Motor neuron (in vitro differentiated cells): Measurements from ENCODE around the gene ADPRHL1. TPM values are rescaled to one million over a fixed set of nuclear protein-coding genes. Genes with fewer than 3 reads are reported as not detected.

Experiments
- ATAC-seq, 8 experiments: fragments of 200-7000 bp; cut with Tn5 transposase; replicated peaks in 6 of 8; 2 replicates each; pipeline ENCODE4 v1.8.0; 2021; ENCODE audit warnings: mild to moderate bottlenecking in 8 of 8, moderate library complexity in 8 of 8
- H3K27ac ChIP-seq, 2 donors: fragments of 250-450 bp; sonication (Bioruptor Pico); 2 replicates each; pipeline ENCODE4 v1.9.0; 2021; ENCODE audit warnings: antibody characterized with exemption in 2 of 2, mild to moderate bottlenecking in 2 of 2, moderate library complexity in 1 of 2
- H3K4me1 ChIP-seq, 2 donors: fragments of 250-450 bp; sonication (Bioruptor Pico); replicated peaks in 1 of 2; 2 replicates each; pipeline ENCODE4 v1.6.1; 2021; ENCODE audit warnings: antibody characterized with exemption in 2 of 2, mild to moderate bottlenecking in 2 of 2, moderate library complexity in 1 of 2
- H3K4me3 ChIP-seq, 5 donors: fragments of 250-450 bp; sonication (Bioruptor Pico); 2 replicates each; pipeline ENCODE4 v1.9.0; 2021; ENCODE audit warnings: antibody characterized with exemption in 5 of 5, mild to moderate bottlenecking in 5 of 5, moderate library complexity in 4 of 5
- WGBS, 10 experiments: fragments of 450-650 bp; shearing (Covaris generic); methylation state at CpG; one replicate each; pipeline ENCODE4 v1.0.0; 2022; 5-methylcytosine and 5-hydroxymethylcytosine counted together
- in situ Hi-C, 9 experiments: fragments of 400-800 bp; cut with MboI; loops; one replicate each; pipeline ENCODE4 v1.15.0; 2021; ENCODE audit warnings: low sequenced_read_pairs in 9 of 9, low pct_unique_long_range_greater_than_20kb in 2 of 9; ENCODE audit not compliant: unreplicated experiment in 9 of 9
- total RNA-seq, 8 experiments: library from RNA; unstranded; fragments of 300-600 nt; gene quantifications; 2 replicates each; pipeline versions ENCODE4 v1.2.3 to v1.2.4, GENCODE V29; 2022

ADPRHL1 gene
- 10 to 100 TPM in 1 of 8 experiments, 1 to 10 TPM in 5, under 1 TPM in 2; 0.65 to 25.6 (median 2.1) TPM for total RNA-seq

- in situ Hi-C loops: no loop called here
- Histone ChIP-seq H3K27ac (no peak within 1 kb of the TSS), H3K4me1 (peaks cover 0 to 18% of the 10 kb centered on the region in 2 donors), H3K4me3 (no peak within 1 kb of the TSS)
- 20 to 88% (median 77%) methylated on average over 1 to 13 of the region's 45 CpGs; no CpG with 5 or more reads in 1 of the 10 experiments for WGBS, 10 experiments
- peak; percentile 6 to 85 (median 71) for ATAC-seq
These were observed at the start of gene ADPRHL1 for GRCh38 chr13:113452942-113453901. Gene ADPRHL1, minus strand, starts transcription at chr13:113453488. Its CDS starts 51 bp downstream, at chr13:113453437.

- 92 to 100% (median 98%) methylated on average over 1 to 10 of the region's 16 CpGs; no CpG with 5 or more reads in 6 of the 10 experiments for WGBS, 10 experiments
- no peaks in the 10 kb centered on the region for H3K4me1 ChIP-seq
- H3K27ac ChIP-seq: no peak overlapping the region
- no peak for ATAC-seq
- in situ Hi-C loops: no loop called here
- H3K4me3 ChIP-seq: no peak overlapping the region
These were observed 49.4 kb upstream of the ADPRHL1 start for GRCh38 chr13:113502686-113503085.

- no peak for ATAC-seq
- in situ Hi-C loops: no loop called here
- H3K4me1 ChIP-seq: peaks cover 0 to 5% of the 10 kb centered on the region in 2 donors
- H3K4me3 ChIP-seq: no peak overlapping the region
- H3K27ac ChIP-seq: no peak overlapping the region
- WGBS, 10 experiments: 33 to 100% (median 90%) methylated on average over 1 to 10 of the region's 11 CpGs; no CpG with 5 or more reads in 1 of the 10 experiments
These were observed 47.4 kb upstream of the ADPRHL1 start for GRCh38 chr13:113500530-113501265.

- ATAC-seq: no peak
- no peak overlapping the region for H3K27ac ChIP-seq
- in situ Hi-C loops: no loop called here
- no peak overlapping the region for H3K4me3 ChIP-seq
- 33 to 100% (median 93%) methylated on average over 1 to 4 of the region's 4 CpGs for WGBS, 10 experiments
- H3K4me1 ChIP-seq: peaks cover 0 to 8% of the 10 kb centered on the region in 2 donors
These were observed 46.6 kb upstream of the ADPRHL1 start for GRCh38 chr13:113499936-113500335.

GRCh38 chr13:113498905-113499304 lies 45.6 kb upstream of the ADPRHL1 start:
- ATAC-seq: peak in 3 of 8 experiments; percentile 92 to 93 (median 93)
- in situ Hi-C loops: no loop called here
- peaks cover 0 to 8% of the 10 kb centered on the region in 2 donors for H3K4me1 ChIP-seq
- no peak overlapping the region for H3K4me3 ChIP-seq
- 40 to 100% (median 88%) methylated on average over 1 to 5 of the region's 6 CpGs; no CpG with 5 or more reads in 1 of the 10 experiments for WGBS, 10 experiments
- no peak overlapping the region for H3K27ac ChIP-seq

- no peak for ATAC-seq
- Histone ChIP-seq H3K4me3 (no peak overlapping the region), H3K4me1 (peaks cover 10% of the 10 kb centered on the region in 2 donors), H3K27ac (no peak overlapping the region)
- 100% methylated on average over 1 of the region's 1 CpG; no CpG with 5 or more reads in 9 of the 10 experiments for WGBS, 10 experiments
- in situ Hi-C loops: no loop called here
These were observed 43.9 kb upstream of the ADPRHL1 start for GRCh38 chr13:113497217-113497616.

- Histone ChIP-seq H3K27ac (no peak overlapping the region), H3K4me3 (peak overlapping the region in 2 of 5 donors; percentile 4 to 12), H3K4me1 (peaks cover 13% of the 10 kb centered on the region in 2 donors)
- 24 to 84% (median 64%) methylated on average over 3 to 19 of the region's 26 CpGs; no CpG with 5 or more reads in 2 of the 10 experiments for WGBS, 10 experiments
- in situ Hi-C loops: no loop called here
- ATAC-seq: peak in 3 of 8 experiments; percentile 11 to 32 (median 15)
These were observed 42.4 kb upstream of the ADPRHL1 start for GRCh38 chr13:113495494-113496210.

- in situ Hi-C loops: no loop called here
- peak in 3 of 8 experiments; percentile 4 to 7 (median 7) for ATAC-seq
- H3K4me1 ChIP-seq: peaks cover 21% of the 10 kb centered on the region in 2 donors
- no peak overlapping the region for H3K4me3 ChIP-seq
- 0 to 63% (median 16%) methylated on average over 1 to 4 of the region's 5 CpGs for WGBS, 10 experiments
- no peak overlapping the region for H3K27ac ChIP-seq
These were observed 40.1 kb upstream of the ADPRHL1 start for GRCh38 chr13:113493315-113493951.

GRCh38 chr13:113491982-113492381 lies 38.7 kb upstream of the ADPRHL1 start:
- peak overlapping the region; percentile 72 to 91 (median 80) for H3K4me3 ChIP-seq
- in situ Hi-C loops: no loop called here
- ATAC-seq: no peak
- 33 to 100% (median 49%) methylated on average over 1 to 8 of the region's 9 CpGs for WGBS, 10 experiments
- peak overlapping the region in 1 of 2 donors; percentile 69 for H3K27ac ChIP-seq
- H3K4me1 ChIP-seq: peaks cover 22 to 26% of the 10 kb centered on the region in 2 donors

- in situ Hi-C loops: no loop called here
- Histone ChIP-seq H3K27ac (peak overlapping the region; percentile 69 to 83), H3K4me3 (peak overlapping the region; percentile 72 to 91 (median 80)), H3K4me1 (peaks cover 22 to 26% of the 10 kb centered on the region in 2 donors)
- 0 to 3% (median 0%) methylated on average over 5 to 14 of the region's 22 CpGs; no CpG with 5 or more reads in 6 of the 10 experiments for WGBS, 10 experiments
- peak in 5 of 8 experiments; percentile 1 to 5 (median 3) for ATAC-seq
These were observed 38.2 kb upstream of the ADPRHL1 start for GRCh38 chr13:113491418-113491883.

GRCh38 chr13:113490496-113491417 lies 37.5 kb upstream of the ADPRHL1 start, which contains the start of gene DCUN1D2:
Gene DCUN1D2, minus strand, starts transcription at chr13:113490711. Its CDS starts 42 bp downstream, at chr13:113490669.
- in situ Hi-C loops: no loop called here
- peak; percentile 67 to 91 (median 89) for ATAC-seq
- H3K4me1 ChIP-seq: peaks cover 18 to 26% of the 10 kb centered on the region in 2 donors
- WGBS, 10 experiments: no CpG with 5 or more reads among the region's 115 CpGs
- H3K27ac ChIP-seq: peak within 1 kb of the TSS; percentile 69 to 83
- H3K4me3 ChIP-seq: peak within 1 kb of the TSS; percentile 72 to 91 (median 80)
